B cell (primary cell): Measurements from ENCODE around the gene GIMAP1.

ENCODE experiments used
- CTCF ChIP-seq: fragments of 200-600 bp; IDR thresholded peaks from one replicate; pipeline ENCODE4 v1.8.0; 2022; ENCODE audit warnings: antibody characterized with exemption, mild to moderate bottlenecking
- EZH2 ChIP-seq: IDR thresholded peaks from 2 replicates; pipeline ENCODE4 v1.6.1; 2012; ENCODE audit warnings: borderline replicate concordance, low read depth, mild to moderate bottlenecking, moderate library complexity, low read length; ENCODE audit not compliant: insufficient read depth, poor library complexity, severe bottlenecking

DNA sequence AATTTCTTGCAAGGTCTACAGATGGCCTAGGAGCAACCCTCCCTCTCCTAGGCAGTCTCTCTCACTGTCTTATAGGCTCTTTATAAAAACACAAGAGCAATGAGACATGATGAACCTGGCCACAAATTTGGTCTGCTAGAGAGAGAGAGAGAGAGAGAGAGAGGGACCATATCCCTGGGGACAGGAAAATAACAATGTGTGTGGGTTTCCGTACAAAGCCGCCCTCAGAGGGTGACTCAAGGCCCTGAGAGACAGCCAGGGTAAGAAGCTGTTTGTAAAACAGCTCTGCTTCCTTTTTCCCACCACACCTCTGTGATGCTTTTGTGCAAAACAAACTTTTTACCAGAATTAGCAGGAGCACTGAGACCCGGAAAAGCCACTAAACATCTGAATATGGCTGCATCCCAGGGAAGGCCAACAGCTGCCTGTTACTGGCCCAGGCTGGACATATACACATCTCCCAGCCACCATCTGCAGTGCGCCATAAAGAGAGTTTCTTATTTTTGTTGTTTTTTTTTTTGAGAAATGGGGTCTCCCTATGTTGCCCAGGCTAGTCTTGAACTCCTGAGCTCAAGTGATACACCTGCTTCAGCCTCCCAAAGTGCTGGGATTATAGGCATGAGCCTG lies 39.2 kb downstream of the GIMAP1 start:
- TF ChIP-seq CTCF (no peak), EZH2 (no peak)
